Neuronal stem cell (in vitro differentiated cells): Measurements from ENCODE around the gene SNAPC2.

ENCODE experiments used
- DNase-seq: peaks from one replicate; pipeline ENCODE4 v3.0.0-alpha.2; 2013; ENCODE audit warnings: low spot score
- H2AFZ ChIP-seq: one replicate; pipeline ENCODE4 v1.6.1; 2013; ENCODE audit warnings: mild to moderate bottlenecking, low read length, inconsistent platforms
- H2AK5ac ChIP-seq: 2 replicates; pipeline ENCODE4 v1.6.1; 2013; ENCODE audit warnings: low read depth, mild to moderate bottlenecking, inconsistent platforms, low read length, moderate library complexity, mixed read lengths
- H2BK120ac ChIP-seq: 2 replicates; pipeline ENCODE4 v1.6.1; 2013; ENCODE audit warnings: low read depth, mild to moderate bottlenecking, inconsistent platforms, low read length, moderate library complexity, mixed read lengths
- H2BK12ac ChIP-seq: one replicate; pipeline ENCODE4 v1.6.1; 2013; ENCODE audit warnings: low read length, inconsistent platforms
- H2BK15ac ChIP-seq: 2 replicates; pipeline ENCODE4 v1.6.1; 2013; ENCODE audit warnings: mild to moderate bottlenecking, low read length, inconsistent platforms, mixed read lengths
- H2BK5ac ChIP-seq: one replicate; pipeline ENCODE4 v1.6.1; 2013; ENCODE audit warnings: inconsistent platforms, mild to moderate bottlenecking, low read length, moderate library complexity
- H3K14ac ChIP-seq: one replicate; pipeline ENCODE4 v1.6.1; 2013; ENCODE audit warnings: low read length, inconsistent platforms
- H3K18ac ChIP-seq: 2 replicates; pipeline ENCODE4 v1.6.1; 2013; ENCODE audit warnings: low read length, inconsistent platforms
- H3K23ac ChIP-seq: 2 replicates; pipeline ENCODE4 v1.6.1; 2013; ENCODE audit warnings: low read depth, mild to moderate bottlenecking, mixed read lengths, low read length, inconsistent platforms; ENCODE audit not compliant: poor library complexity
- H3K27ac ChIP-seq: replicated peaks from 3 replicates; pipeline ENCODE4 v1.5.1; 2013; ENCODE audit warnings: low read length, inconsistent platforms
- H3K27me3 ChIP-seq, 3 experiments: 2 replicates each; pipeline ENCODE4 v1.6.1; 2013; ENCODE audit warnings: low read length in 3 of 3, mild to moderate bottlenecking in 2 of 3, inconsistent platforms in 1 of 3, low read depth in 1 of 3, mixed read lengths in 1 of 3, moderate library complexity in 1 of 3; ENCODE audit not compliant: control insufficient read depth in 3 of 3, insufficient read depth in 3 of 3
- H3K36me3 ChIP-seq, 2 donors: replicated peaks in 1 of 2; 2 replicates each; pipeline ENCODE4 v1.6.1; 2013; ENCODE audit warnings: low read length in 2 of 2; ENCODE audit not compliant: control insufficient read depth in 2 of 2, insufficient read depth in 2 of 2
- H3K4ac ChIP-seq: 2 replicates; pipeline ENCODE4 v1.6.1; 2013; ENCODE audit warnings: inconsistent platforms, mild to moderate bottlenecking, low read length, moderate library complexity
- H3K4me1 ChIP-seq, 2 donors: 1 replicate in 1 of 2; 2 replicates in 1 of 2; pipeline ENCODE4 v1.6.1; 2013; ENCODE audit warnings: low read length in 2 of 2, low read depth in 1 of 2; ENCODE audit not compliant: control insufficient read depth in 2 of 2, insufficient read depth in 1 of 2
- H3K4me2 ChIP-seq: one replicate; pipeline ENCODE4 v1.6.1; 2013; ENCODE audit warnings: mild to moderate bottlenecking, low read length, inconsistent platforms; ENCODE audit not compliant: insufficient read depth, poor library complexity, severe bottlenecking
- H3K4me3 ChIP-seq, 2 donors: 2 replicates each; pipeline ENCODE4 v1.5.1; 2013; ENCODE audit warnings: low read length in 2 of 2, mild to moderate bottlenecking in 2 of 2, inconsistent platforms in 1 of 2, moderate library complexity in 1 of 2
- H3K79me1 ChIP-seq: one replicate; pipeline ENCODE4 v1.6.1; 2013; ENCODE audit warnings: low read depth, mild to moderate bottlenecking, inconsistent platforms, low read length, moderate library complexity
- H3K9ac ChIP-seq: one replicate; pipeline ENCODE4 v1.6.1; 2013; ENCODE audit warnings: mild to moderate bottlenecking, low read depth, low read length, inconsistent platforms; ENCODE audit not compliant: poor library complexity
- H3K9me3 ChIP-seq, 2 donors: replicated peaks in 1 of 2; 2 replicates each; pipeline versions ENCODE3 to v1.6.1; 2013; ENCODE audit warnings: low read length in 2 of 2, mild to moderate bottlenecking in 2 of 2, inconsistent platforms in 1 of 2, low read depth in 1 of 2, mixed read lengths in 1 of 2, moderate library complexity in 1 of 2; ENCODE audit not compliant: control insufficient read depth in 2 of 2, insufficient read depth in 1 of 2
- H4K8ac ChIP-seq: one replicate; pipeline ENCODE4 v1.6.1; 2013; ENCODE audit warnings: low read depth, mild to moderate bottlenecking, inconsistent platforms, low read length, moderate library complexity
- H4K91ac ChIP-seq: one replicate; pipeline ENCODE4 v1.6.1; 2013; ENCODE audit warnings: low read length, low read depth, mild to moderate bottlenecking, inconsistent platforms; ENCODE audit not compliant: poor library complexity
- WGBS, 2 donors: extraction: QIAGEN DNeasy Blood & Tissue Kit; methylation state at CpG; one replicate each; pipeline ENCODE4 v1.1.7; 2013; ENCODE audit warnings: missing lambda C conversion rate in 2 of 2, mixed read lengths in 1 of 2; ENCODE audit not compliant: insufficient read length in 2 of 2, insufficient replicate concordance in 1 of 2; ENCODE audit errors: extremely low coverage in 2 of 2; 5-methylcytosine and 5-hydroxymethylcytosine counted together

SNAPC2 gene

GRCh38 chr19:7968008-7968795 lies 48.1 kb downstream of the SNAPC2 start:
- peaks cover 66 to 94% of the 10 kb centered on the region in 2 donors for H3K36me3 ChIP-seq
- H4K8ac ChIP-seq, result no peak overlapping the region

GRCh38 chr19:7968796-7969554 lies 48.8 kb downstream of the SNAPC2 start:
- no peak overlapping the region for H3K4me3 ChIP-seq
- H4K8ac ChIP-seq, result no peak overlapping the region
- no peak overlapping the region for H3K23ac ChIP-seq
- no peak overlapping the region for H2BK12ac ChIP-seq
- no peak overlapping the region for H2BK120ac ChIP-seq
- no CpG with 5 or more reads among the region's 20 CpGs for WGBS, 2 donors
- H3K4me2 ChIP-seq, result no peak overlapping the region
- H2AFZ ChIP-seq, result no peak overlapping the region
- no peak overlapping the region for H3K18ac ChIP-seq
- no peak overlapping the region for H3K4ac ChIP-seq
- no peaks in the 10 kb centered on the region for H3K27me3 ChIP-seq
- no peak overlapping the region for H3K14ac ChIP-seq
- H3K27ac ChIP-seq, result no peak overlapping the region
- H2BK5ac ChIP-seq, result no peak overlapping the region
- H3K4me1 ChIP-seq, result no peaks in the 10 kb centered on the region
- H3K36me3 ChIP-seq, result peaks cover 66 to 94% of the 10 kb centered on the region in 2 donors
- no peak overlapping the region for H2AK5ac ChIP-seq
- H3K9me3 ChIP-seq, result no peaks in the 10 kb centered on the region
- no peak for DNase-seq
- H3K79me1 ChIP-seq, result peaks cover 3% of the 10 kb centered on the region
- H4K91ac ChIP-seq, result no peak overlapping the region
- no peak overlapping the region for H2BK15ac ChIP-seq
- peak overlapping the region; percentile 25 for H3K9ac ChIP-seq

More at GRCh38 chr19:7968008-7968795, 48.1 kb downstream of the SNAPC2 start:
- H3K27ac ChIP-seq, result no peak overlapping the region
- no peak overlapping the region for H2AFZ ChIP-seq
- no peak overlapping the region for H3K4me2 ChIP-seq
- no peaks in the 10 kb centered on the region for H3K4me1 ChIP-seq
- no peak overlapping the region for H3K18ac ChIP-seq
- H2AK5ac ChIP-seq, result no peak overlapping the region
- peak overlapping the region in 1 of 2 donors; percentile 37 for H3K4me3 ChIP-seq
- no peaks in the 10 kb centered on the region for H3K9me3 ChIP-seq
- no peak overlapping the region for H2BK12ac ChIP-seq
- H4K91ac ChIP-seq, result no peak overlapping the region
- DNase-seq, result no peak
- H3K4ac ChIP-seq, result no peak overlapping the region
- WGBS, 2 donors, result no CpG with 5 or more reads among the region's 15 CpGs
- H3K14ac ChIP-seq, result no peak overlapping the region
- no peak overlapping the region for H2BK15ac ChIP-seq
- H3K27me3 ChIP-seq, result no peaks in the 10 kb centered on the region
- peaks cover 3% of the 10 kb centered on the region for H3K79me1 ChIP-seq
- no peak overlapping the region for H2BK5ac ChIP-seq
- peak overlapping the region; percentile 34 for H3K23ac ChIP-seq
- no peak overlapping the region for H3K9ac ChIP-seq
- H2BK120ac ChIP-seq, result no peak overlapping the region

DNA sequence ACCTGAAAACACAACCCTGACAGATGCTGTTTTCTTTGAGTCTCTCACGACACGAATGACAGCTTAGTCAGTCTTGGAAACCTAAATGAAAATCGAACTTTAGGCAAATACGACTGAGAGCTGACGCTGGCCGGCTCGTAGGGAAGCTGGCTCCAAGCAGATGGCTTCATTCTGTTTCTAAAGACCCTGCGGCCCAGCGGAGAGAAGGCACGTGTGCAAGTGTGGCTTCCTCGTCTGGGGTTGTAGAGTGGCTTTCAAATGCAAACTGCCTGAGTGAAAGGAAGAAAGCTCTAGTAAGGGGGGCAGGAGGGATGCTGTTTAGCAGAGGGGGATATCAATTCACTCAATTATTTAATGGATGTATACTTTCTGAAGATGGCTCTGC lies 49.4 kb downstream of the SNAPC2 start:
- Histone ChIP-seq H2AFZ (no peak overlapping the region), H3K23ac (no peak overlapping the region), H2BK12ac (no peak overlapping the region), H2BK120ac (no peak overlapping the region), H2BK5ac (no peak overlapping the region), H3K4me1 (no peaks in the 10 kb centered on the region), H3K14ac (no peak overlapping the region), H3K4me3 (no peak overlapping the region), H3K36me3 (peaks cover 66 to 94% of the 10 kb centered on the region in 2 donors), H3K27ac (no peak overlapping the region), H4K91ac (no peak overlapping the region), H3K9ac (no peak overlapping the region), H3K18ac (no peak overlapping the region), H3K4me2 (no peak overlapping the region), H3K79me1 (peaks cover 3% of the 10 kb centered on the region), H4K8ac (no peak overlapping the region), H3K27me3 (no peaks in the 10 kb centered on the region), H3K9me3 (no peaks in the 10 kb centered on the region), H2AK5ac (no peak overlapping the region), H3K4ac (no peak overlapping the region), H2BK15ac (no peak overlapping the region)
- WGBS, 2 donors, result no CpG with 5 or more reads among the region's 11 CpGs
- no peak for DNase-seq
